Fibroblast of lung (primary cell): Measurements from ENCODE around the gene COL28A1.

Source experiments
- EZH2 ChIP-seq: IDR thresholded peaks from 2 replicates; pipeline ENCODE4 v1.5.1; 2012; ENCODE audit warnings: low read length, control low read depth, mild to moderate bottlenecking; ENCODE audit errors: missing control alignments
- TF ChIP-seq, protein P1 (sequence below), 2 donors: IDR thresholded peaks in 1 of 2; conservative IDR thresholded peaks in 1 of 2; 1 replicate in 1 of 2; 2 replicates in 1 of 2; pipeline ENCODE4 v1.5.1; 2011 to 2012; ENCODE audit warnings: low read length in 2 of 2, control low read depth in 1 of 2, inconsistent platforms in 1 of 2, low read depth in 1 of 2, mild to moderate bottlenecking in 1 of 2

GRCh38 chr7:7428806-7429205 lies 106.9 kb downstream of the COL28A1 start:
- no peak for TF ChIP-seq EZH2
- TF ChIP-seq, protein P1, sequence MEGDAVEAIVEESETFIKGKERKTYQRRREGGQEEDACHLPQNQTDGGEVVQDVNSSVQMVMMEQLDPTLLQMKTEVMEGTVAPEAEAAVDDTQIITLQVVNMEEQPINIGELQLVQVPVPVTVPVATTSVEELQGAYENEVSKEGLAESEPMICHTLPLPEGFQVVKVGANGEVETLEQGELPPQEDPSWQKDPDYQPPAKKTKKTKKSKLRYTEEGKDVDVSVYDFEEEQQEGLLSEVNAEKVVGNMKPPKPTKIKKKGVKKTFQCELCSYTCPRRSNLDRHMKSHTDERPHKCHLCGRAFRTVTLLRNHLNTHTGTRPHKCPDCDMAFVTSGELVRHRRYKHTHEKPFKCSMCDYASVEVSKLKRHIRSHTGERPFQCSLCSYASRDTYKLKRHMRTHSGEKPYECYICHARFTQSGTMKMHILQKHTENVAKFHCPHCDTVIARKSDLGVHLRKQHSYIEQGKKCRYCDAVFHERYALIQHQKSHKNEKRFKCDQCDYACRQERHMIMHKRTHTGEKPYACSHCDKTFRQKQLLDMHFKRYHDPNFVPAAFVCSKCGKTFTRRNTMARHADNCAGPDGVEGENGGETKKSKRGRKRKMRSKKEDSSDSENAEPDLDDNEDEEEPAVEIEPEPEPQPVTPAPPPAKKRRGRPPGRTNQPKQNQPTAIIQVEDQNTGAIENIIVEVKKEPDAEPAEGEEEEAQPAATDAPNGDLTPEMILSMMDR (conservative IDR thresholded peaks at IDR 0.05 in 1 of 2, IDR thresholded peaks at IDR 0.05 in 1 of 2; ENCODE audit: low read depth in 1 of 2, low read length in 2 of 2), result no peak
